Mesodermal cell (in vitro differentiated cells): ENCODE results near the gene SP7.
A peak's percentile ranks its signal among the peaks of the same experiment; 100 is the strongest.
"Not testable (repeated sequence)": the region's sequence is repeated elsewhere in the genome, so short reads cannot be mapped to it uniquely, and the experiment has no call there.

Experiments used
- H3K27ac ChIP-seq: 2 replicates; pipeline ENCODE4 v1.7.0; 2013; ENCODE audit warnings: mild to moderate bottlenecking, low read depth, low read length, moderate library complexity; ENCODE audit not compliant: severe bottlenecking
- H3K36me3 ChIP-seq: 2 replicates; pipeline ENCODE4 v1.7.1; 2013; ENCODE audit warnings: mild to moderate bottlenecking, low read length, moderate library complexity; ENCODE audit not compliant: control insufficient read depth, insufficient read depth
- H3K4me1 ChIP-seq: one replicate; pipeline ENCODE4 v1.7.1; 2013; ENCODE audit warnings: mild to moderate bottlenecking, low read length; ENCODE audit not compliant: insufficient read depth, control insufficient read depth, poor library complexity, severe bottlenecking
- H3K4me3 ChIP-seq: 2 replicates; pipeline ENCODE4 v1.7.0; 2013; ENCODE audit warnings: low read length, control low read depth, mild to moderate bottlenecking; ENCODE audit not compliant: insufficient read depth, poor library complexity, severe bottlenecking; ENCODE audit errors: extremely low read depth
- H3K9me3 ChIP-seq: 2 replicates; pipeline ENCODE4 v1.7.1; 2013; ENCODE audit warnings: mild to moderate bottlenecking, low read length, moderate library complexity; ENCODE audit not compliant: control insufficient read depth
- WGBS, 2 experiments: methylation state at CpG; one replicate each; pipeline ENCODE4 v1.1.5; 2013; ENCODE audit warnings: missing lambda C conversion rate in 2 of 2; ENCODE audit not compliant: insufficient coverage in 2 of 2; 5-methylcytosine and 5-hydroxymethylcytosine counted together

SP7 gene

GRCh38 chr12:53332744-53333143, 3.4 kb downstream of the SP7 start:
- no peaks in the 10 kb centered on the region for H3K9me3 ChIP-seq
- H3K4me3 ChIP-seq, result no peak overlapping the region
- no peak overlapping the region for H3K27ac ChIP-seq
- 94 to 96% methylated on average over 8 to 11 of the region's 15 CpGs for WGBS, 2 experiments
- H3K4me1 ChIP-seq, result peaks cover 14% of the 10 kb centered on the region
- no peaks in the 10 kb centered on the region for H3K36me3 ChIP-seq

GRCh38 chr12:53332339-53332738, 3.8 kb downstream of the SP7 start:
- peaks cover 13% of the 10 kb centered on the region for H3K4me1 ChIP-seq
- H3K36me3 ChIP-seq, H3K27ac ChIP-seq, H3K4me3 ChIP-seq, H3K9me3 ChIP-seq: not testable (repeated sequence)

GRCh38 chr12:53330671-53331070, 5.5 kb downstream of the SP7 start:
- Histone ChIP-seq H3K9me3 (no peaks in the 10 kb centered on the region), H3K4me1 (peaks cover 9% of the 10 kb centered on the region), H3K27ac (no peak overlapping the region), H3K4me3 (no peak overlapping the region), H3K36me3 (no peaks in the 10 kb centered on the region)
- WGBS, 2 experiments, result 79 to 95% methylated on average over 2 to 4 of the region's 5 CpGs

GRCh38 chr12:53328043-53328435, 8.1 kb downstream of the SP7 start:
- Histone ChIP-seq H3K4me1 (peaks cover 8% of the 10 kb centered on the region), H3K4me3 (no peak overlapping the region), H3K36me3 (no peaks in the 10 kb centered on the region), H3K9me3 (no peaks in the 10 kb centered on the region), H3K27ac (no peak overlapping the region)
- 57 to 61% methylated on average over 15 to 16 of the region's 16 CpGs for WGBS, 2 experiments

- Histone ChIP-seq H3K27ac (no peak overlapping the region), H3K36me3 (no peaks in the 10 kb centered on the region), H3K9me3 (no peaks in the 10 kb centered on the region), H3K4me1 (peaks cover 8% of the 10 kb centered on the region), H3K4me3 (no peak overlapping the region)
- 80 to 89% methylated on average over 2 of the region's 3 CpGs for WGBS, 2 experiments
Measured at GRCh38 chr12:53327435-53328042, 8.6 kb downstream of the SP7 start.

GRCh38 chr12:53326460-53327185, 9.5 kb downstream of the SP7 start:
- Histone ChIP-seq H3K4me1 (peaks cover 12% of the 10 kb centered on the region), H3K36me3 (no peaks in the 10 kb centered on the region), H3K9me3 (no peaks in the 10 kb centered on the region), H3K27ac (no peak overlapping the region), H3K4me3 (no peak overlapping the region)
- WGBS, 2 experiments, result 76 to 78% methylated on average over 7 to 8 of the region's 8 CpGs

GRCh38 chr12:53325511-53326061, 10.6 kb downstream of the SP7 start:
- Histone ChIP-seq H3K36me3 (no peaks in the 10 kb centered on the region), H3K4me1 (peaks cover 12% of the 10 kb centered on the region), H3K27ac (peak overlapping the region; percentile 91), H3K9me3 (no peaks in the 10 kb centered on the region), H3K4me3 (peak overlapping the region; percentile 62)
- 2 to 3% methylated on average over 29 to 45 of the region's 50 CpGs for WGBS, 2 experiments

GRCh38 chr12:53324779-53325510, 11.2 kb downstream of the SP7 start:
- Histone ChIP-seq H3K27ac (peak overlapping the region; percentile 91), H3K4me1 (peaks cover 18% of the 10 kb centered on the region), H3K9me3 (no peaks in the 10 kb centered on the region), H3K36me3 (no peaks in the 10 kb centered on the region), H3K4me3 (peak overlapping the region; percentile 62)
- 0% methylated on average over 30 to 53 of the region's 69 CpGs for WGBS, 2 experiments

GRCh38 chr12:53324113-53324778, 11.9 kb downstream of the SP7 start:
- peak overlapping the region; percentile 91 for H3K27ac ChIP-seq
- 20 to 29% methylated on average over 16 to 20 of the region's 28 CpGs for WGBS, 2 experiments
- peaks cover 18% of the 10 kb centered on the region for H3K4me1 ChIP-seq
- peaks cover 4% of the 10 kb centered on the region for H3K36me3 ChIP-seq
- no peaks in the 10 kb centered on the region for H3K9me3 ChIP-seq
- peak overlapping the region; percentile 62 for H3K4me3 ChIP-seq

GRCh38 chr12:53320352-53321195, 15.6 kb downstream of the SP7 start:
- Histone ChIP-seq H3K27ac (peak overlapping the region; percentile 98), H3K36me3 (peaks cover 33% of the 10 kb centered on the region), H3K4me1 (peaks cover 18% of the 10 kb centered on the region), H3K4me3 (peak overlapping the region; percentile 76), H3K9me3 (no peaks in the 10 kb centered on the region)
- WGBS, 2 experiments, result 28 to 29% methylated on average over 5 to 6 of the region's 10 CpGs
